ENCODE results near the gene MYLK.

MYLK gene

DNA sequence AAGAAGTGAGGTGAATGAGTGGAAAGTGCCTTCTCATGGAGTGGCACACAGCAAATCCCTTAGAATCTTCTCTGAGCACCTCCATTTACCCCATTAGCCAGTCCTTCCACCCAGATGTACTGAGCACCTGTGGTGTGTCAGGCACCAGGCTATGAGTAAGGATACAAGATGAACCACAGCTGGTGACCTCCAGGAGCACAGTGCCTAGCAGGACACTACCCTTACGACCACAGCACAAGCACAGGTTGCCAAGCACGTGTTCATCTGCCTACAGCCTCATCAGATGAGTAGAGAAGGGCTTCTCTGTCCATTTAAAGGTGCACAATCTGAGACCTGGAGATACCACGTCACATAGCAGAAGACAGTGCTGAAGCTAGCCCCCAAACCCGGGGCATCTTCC, 6.2 kb downstream of the MYLK start:
- in situ Hi-C loops (cut with MboI; ENCODE audit: low pct_unique_long_range_greater_than_20kb, low sequenced_read_pairs, unreplicated experiment), result no loop called here

GRCh38 chr3:123877466-123877865, 6.7 kb downstream of the MYLK start:
- in situ Hi-C loops (cut with MboI; ENCODE audit: low pct_unique_long_range_greater_than_20kb, low sequenced_read_pairs, unreplicated experiment), result no loop called here
- no peak for DNase-seq (ENCODE audit: low spot score)

More for the DNA sequence above, 6.2 kb downstream of the MYLK start:
- DNase-seq (ENCODE audit: low spot score), result no peak
- TF ChIP-seq, protein P1, sequence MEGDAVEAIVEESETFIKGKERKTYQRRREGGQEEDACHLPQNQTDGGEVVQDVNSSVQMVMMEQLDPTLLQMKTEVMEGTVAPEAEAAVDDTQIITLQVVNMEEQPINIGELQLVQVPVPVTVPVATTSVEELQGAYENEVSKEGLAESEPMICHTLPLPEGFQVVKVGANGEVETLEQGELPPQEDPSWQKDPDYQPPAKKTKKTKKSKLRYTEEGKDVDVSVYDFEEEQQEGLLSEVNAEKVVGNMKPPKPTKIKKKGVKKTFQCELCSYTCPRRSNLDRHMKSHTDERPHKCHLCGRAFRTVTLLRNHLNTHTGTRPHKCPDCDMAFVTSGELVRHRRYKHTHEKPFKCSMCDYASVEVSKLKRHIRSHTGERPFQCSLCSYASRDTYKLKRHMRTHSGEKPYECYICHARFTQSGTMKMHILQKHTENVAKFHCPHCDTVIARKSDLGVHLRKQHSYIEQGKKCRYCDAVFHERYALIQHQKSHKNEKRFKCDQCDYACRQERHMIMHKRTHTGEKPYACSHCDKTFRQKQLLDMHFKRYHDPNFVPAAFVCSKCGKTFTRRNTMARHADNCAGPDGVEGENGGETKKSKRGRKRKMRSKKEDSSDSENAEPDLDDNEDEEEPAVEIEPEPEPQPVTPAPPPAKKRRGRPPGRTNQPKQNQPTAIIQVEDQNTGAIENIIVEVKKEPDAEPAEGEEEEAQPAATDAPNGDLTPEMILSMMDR (IDR thresholded peaks at IDR 0.05; ENCODE audit: extremely low read depth, insufficient read depth, missing control alignments), result no peak

DNA sequence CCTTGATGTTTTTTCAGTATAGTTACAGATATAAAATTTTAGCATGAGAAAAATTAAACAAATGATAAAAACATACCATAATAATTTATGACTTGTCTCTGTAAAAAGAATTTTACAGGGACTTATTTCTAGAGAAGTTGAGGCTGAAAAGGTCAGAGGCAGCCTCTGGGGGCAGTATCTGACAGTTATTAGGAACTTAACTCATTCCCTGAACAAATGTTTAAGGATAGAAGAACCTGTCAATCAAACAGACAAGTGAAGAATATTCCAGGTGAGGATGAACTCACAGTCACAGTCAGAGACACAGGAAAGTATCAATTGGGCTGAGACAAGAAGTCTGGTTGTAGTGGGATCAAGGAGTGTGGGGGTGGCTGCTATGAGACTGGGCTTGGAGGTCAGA, 7.3 kb downstream of the MYLK start:
- no peak for DNase-seq (ENCODE audit: low spot score)
- TF ChIP-seq, protein P1 (IDR thresholded peaks at IDR 0.05; ENCODE audit: extremely low read depth, insufficient read depth, missing control alignments), result peak; percentile 23
- in situ Hi-C loops (cut with MboI; ENCODE audit: low pct_unique_long_range_greater_than_20kb, low sequenced_read_pairs, unreplicated experiment), result no loop called here

More at GRCh38 chr3:123877466-123877865, 6.7 kb downstream of the MYLK start:
- TF ChIP-seq, protein P1 (IDR thresholded peaks at IDR 0.05; ENCODE audit: extremely low read depth, insufficient read depth, missing control alignments), result no peak

- in situ Hi-C loops (cut with MboI; ENCODE audit: low pct_unique_long_range_greater_than_20kb, low sequenced_read_pairs, unreplicated experiment), result no loop called here
- no peak for DNase-seq (ENCODE audit: low spot score)
- TF ChIP-seq, protein P1 (IDR thresholded peaks at IDR 0.05; ENCODE audit: extremely low read depth, insufficient read depth, missing control alignments), result no peak
Observed at GRCh38 chr3:123872621-123873020, 11.5 kb downstream of the MYLK start.

DNA sequence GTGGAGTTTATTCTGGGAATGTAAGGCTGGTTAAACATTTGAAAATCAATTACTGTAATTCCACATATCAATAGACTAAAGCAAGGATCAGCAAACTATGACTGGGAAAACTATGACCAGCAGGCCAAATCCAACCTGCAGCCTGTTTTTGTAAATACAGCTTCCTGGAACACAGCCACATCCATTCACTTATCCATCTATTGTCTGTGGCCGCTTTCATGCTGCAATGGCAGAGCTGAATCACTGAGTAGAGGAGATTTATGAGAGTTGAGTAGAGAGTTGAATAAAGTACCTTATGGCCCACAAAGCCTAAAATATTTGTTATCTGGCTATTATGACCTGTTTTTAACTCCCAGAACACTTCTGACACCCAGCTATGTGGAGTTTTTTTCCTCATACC, 12.2 kb downstream of the MYLK start:
- in situ Hi-C loops (cut with MboI; ENCODE audit: low pct_unique_long_range_greater_than_20kb, low sequenced_read_pairs, unreplicated experiment), result no loop called here
- no peak for DNase-seq (ENCODE audit: low spot score)
- TF ChIP-seq, protein P1 (IDR thresholded peaks at IDR 0.05; ENCODE audit: extremely low read depth, insufficient read depth, missing control alignments), result no peak

DNA sequence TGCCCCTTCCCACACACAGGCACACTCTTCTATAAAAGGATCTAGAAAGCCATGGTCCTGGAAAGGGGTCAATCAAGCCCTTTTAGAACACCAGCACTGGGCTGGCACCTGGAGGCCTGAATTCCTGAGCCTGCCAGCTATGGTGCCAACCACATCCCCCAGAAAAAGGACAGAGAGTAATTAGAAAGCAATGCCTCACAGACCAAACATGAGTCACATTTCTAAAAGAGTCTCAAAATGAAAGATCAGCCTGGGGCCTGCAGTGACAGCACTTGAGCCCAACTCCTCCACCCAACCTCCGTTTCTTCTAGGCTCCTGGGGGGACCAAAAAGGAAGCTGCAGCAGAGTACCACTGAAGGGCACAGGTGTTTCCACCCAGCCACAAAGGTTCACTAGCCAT, 14.1 kb downstream of the MYLK start:
- TF ChIP-seq, protein P1 (IDR thresholded peaks at IDR 0.05; ENCODE audit: extremely low read depth, insufficient read depth, missing control alignments), result no peak
- DNase-seq (ENCODE audit: low spot score), result no peak
- in situ Hi-C loops (cut with MboI; ENCODE audit: low pct_unique_long_range_greater_than_20kb, low sequenced_read_pairs, unreplicated experiment), result no loop called here

GRCh38 chr3:123869165-123869564, 15.0 kb downstream of the MYLK start:
- TF ChIP-seq, protein P1 (IDR thresholded peaks at IDR 0.05; ENCODE audit: extremely low read depth, insufficient read depth, missing control alignments), result no peak
- no peak for DNase-seq (ENCODE audit: low spot score)
- in situ Hi-C loops (cut with MboI; ENCODE audit: low pct_unique_long_range_greater_than_20kb, low sequenced_read_pairs, unreplicated experiment), result no loop called here

Measured in GM13977 (cell line).